ENCODE data around the gene SV2B. TPM values are rescaled to one million over a fixed set of nuclear protein-coding genes. Genes with fewer than 3 reads are reported as not detected.

The SV2B gene, protein sequence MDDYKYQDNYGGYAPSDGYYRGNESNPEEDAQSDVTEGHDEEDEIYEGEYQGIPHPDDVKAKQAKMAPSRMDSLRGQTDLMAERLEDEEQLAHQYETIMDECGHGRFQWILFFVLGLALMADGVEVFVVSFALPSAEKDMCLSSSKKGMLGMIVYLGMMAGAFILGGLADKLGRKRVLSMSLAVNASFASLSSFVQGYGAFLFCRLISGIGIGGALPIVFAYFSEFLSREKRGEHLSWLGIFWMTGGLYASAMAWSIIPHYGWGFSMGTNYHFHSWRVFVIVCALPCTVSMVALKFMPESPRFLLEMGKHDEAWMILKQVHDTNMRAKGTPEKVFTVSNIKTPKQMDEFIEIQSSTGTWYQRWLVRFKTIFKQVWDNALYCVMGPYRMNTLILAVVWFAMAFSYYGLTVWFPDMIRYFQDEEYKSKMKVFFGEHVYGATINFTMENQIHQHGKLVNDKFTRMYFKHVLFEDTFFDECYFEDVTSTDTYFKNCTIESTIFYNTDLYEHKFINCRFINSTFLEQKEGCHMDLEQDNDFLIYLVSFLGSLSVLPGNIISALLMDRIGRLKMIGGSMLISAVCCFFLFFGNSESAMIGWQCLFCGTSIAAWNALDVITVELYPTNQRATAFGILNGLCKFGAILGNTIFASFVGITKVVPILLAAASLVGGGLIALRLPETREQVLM
- total RNA-seq, result 2.1 TPM

GRCh38 chr15:91099995-91100813 is at the start of gene SV2B:
SV2B (plus strand) TSS chr15:91100257; CDS start chr15:91226264, 126,007 bp downstream.

Other genes starting within 250 kb of the SV2B start
- gene FURIN, start 231.7 kb upstream of the SV2B start, total RNA-seq, result 54.8 TPM
- 52.4 TPM for gene FES, start 215.8 kb upstream of the SV2B start, total RNA-seq
- 45.9 TPM for gene MAN2A2, start 197.0 kb upstream of the SV2B start, total RNA-seq
- 11.5 TPM for gene HDDC3, start 167.7 kb upstream of the SV2B start, total RNA-seq
- gene UNC45A, start 165.0 kb upstream of the SV2B start, total RNA-seq, result 79.9 TPM
- 11.0 TPM for gene RCCD1, start 145.4 kb upstream of the SV2B start, total RNA-seq
- gene PRC1, start 105.7 kb upstream of the SV2B start, total RNA-seq, result 63.2 TPM
- gene VPS33B, start 77.7 kb upstream of the SV2B start, total RNA-seq, result 5.5 TPM